ENCODE measurements around the gene DDX56. TPM values are rescaled to one million over a fixed set of nuclear protein-coding genes. Genes with fewer than 3 reads are reported as not detected.

DDX56 gene
- total and polyA plus RNA-seq, 2 of the 13 experiments (the other 11 are each of a cell fraction or from before 2014, with no cell fraction given) = 82.6 to 120 TPM

GRCh38 chr7:44606341-44607140 lies 32.8 kb upstream of the DDX56 start, which contains the start of gene OGDH (continued):
- peak; percentile 91 for TF ChIP-seq ATF2 (CRISPR knock-in tag; IDR thresholded peaks at IDR 0.05)
- TF ChIP-seq ZNF180 (CRISPR knock-in tag; IDR thresholded peaks at IDR 0.05; ENCODE audit: borderline replicate concordance, low read depth) = no peak
- no peak for TF ChIP-seq ZNF136 (CRISPR knock-in tag; IDR thresholded peaks at IDR 0.05; ENCODE audit: low read depth)
- TF ChIP-seq ZNF350 (CRISPR knock-in tag; IDR thresholded peaks at IDR 0.05; ENCODE audit: borderline replicate concordance, low read depth) = peak; percentile 46
- no peak for TF ChIP-seq SATB2 (CRISPR knock-in tag; IDR thresholded peaks at IDR 0.05)
- TF ChIP-seq E2F5 (CRISPR knock-in tag; conservative IDR thresholded peaks at IDR 0.05) = 0 out of 2 replicates have a peak, but pooled peaks have one; percentile 36
- no peak; the same call in 1 of the 2 replicates for TF ChIP-seq ZBTB33 (CRISPR knock-in tag; IDR thresholded peaks at IDR 0.05)
- TF ChIP-seq FOXM1 (CRISPR knock-in tag; IDR thresholded peaks at IDR 0.05) = 0 out of 2 replicates have a peak, but pooled peaks have one; percentile 66
- peak; percentile 69; the same call in 1 of the 2 replicates for TF ChIP-seq ZBTB10 (CRISPR knock-in tag; IDR thresholded peaks at IDR 0.05; ENCODE audit: borderline replicate concordance)
- TF ChIP-seq ATM (IDR thresholded peaks at IDR 0.05; ENCODE audit: borderline replicate concordance) = no peak
- TF ChIP-seq TOE1 (CRISPR knock-in tag; IDR thresholded peaks at IDR 0.05) = no peak
- TF ChIP-seq RFX1 (IDR thresholded peaks at IDR 0.05) = no peak; the same call in 1 of the 2 replicates
- TF ChIP-seq NKX3-1 (CRISPR knock-in tag; IDR thresholded peaks at IDR 0.05) = no peak
- TF ChIP-seq, protein P1, sequence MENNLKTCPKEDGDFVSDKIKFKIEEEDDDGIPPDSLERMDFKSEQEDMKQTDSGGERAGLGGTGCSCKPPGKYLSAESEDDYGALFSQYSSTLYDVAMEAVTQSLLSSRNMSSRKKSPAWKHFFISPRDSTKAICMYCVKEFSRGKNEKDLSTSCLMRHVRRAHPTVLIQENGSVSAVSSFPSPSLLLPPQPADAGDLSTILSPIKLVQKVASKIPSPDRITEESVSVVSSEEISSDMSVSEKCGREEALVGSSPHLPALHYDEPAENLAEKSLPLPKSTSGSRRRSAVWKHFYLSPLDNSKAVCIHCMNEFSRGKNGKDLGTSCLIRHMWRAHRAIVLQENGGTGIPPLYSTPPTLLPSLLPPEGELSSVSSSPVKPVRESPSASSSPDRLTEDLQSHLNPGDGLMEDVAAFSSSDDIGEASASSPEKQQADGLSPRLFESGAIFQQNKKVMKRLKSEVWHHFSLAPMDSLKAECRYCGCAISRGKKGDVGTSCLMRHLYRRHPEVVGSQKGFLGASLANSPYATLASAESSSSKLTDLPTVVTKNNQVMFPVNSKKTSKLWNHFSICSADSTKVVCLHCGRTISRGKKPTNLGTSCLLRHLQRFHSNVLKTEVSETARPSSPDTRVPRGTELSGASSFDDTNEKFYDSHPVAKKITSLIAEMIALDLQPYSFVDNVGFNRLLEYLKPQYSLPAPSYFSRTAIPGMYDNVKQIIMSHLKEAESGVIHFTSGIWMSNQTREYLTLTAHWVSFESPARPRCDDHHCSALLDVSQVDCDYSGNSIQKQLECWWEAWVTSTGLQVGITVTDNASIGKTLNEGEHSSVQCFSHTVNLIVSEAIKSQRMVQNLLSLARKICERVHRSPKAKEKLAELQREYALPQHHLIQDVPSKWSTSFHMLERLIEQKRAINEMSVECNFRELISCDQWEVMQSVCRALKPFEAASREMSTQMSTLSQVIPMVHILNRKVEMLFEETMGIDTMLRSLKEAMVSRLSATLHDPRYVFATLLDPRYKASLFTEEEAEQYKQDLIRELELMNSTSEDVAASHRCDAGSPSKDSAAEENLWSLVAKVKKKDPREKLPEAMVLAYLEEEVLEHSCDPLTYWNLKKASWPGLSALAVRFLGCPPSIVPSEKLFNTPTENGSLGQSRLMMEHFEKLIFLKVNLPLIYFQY (CRISPR knock-in tag; IDR thresholded peaks at IDR 0.05; ENCODE audit: borderline replicate concordance) = no peak
- no peak for TF ChIP-seq FOSL1 (CRISPR knock-in tag; IDR thresholded peaks at IDR 0.05; ENCODE audit: borderline replicate concordance)
- peak; percentile 90 for TF ChIP-seq THAP11 (CRISPR knock-in tag; IDR thresholded peaks at IDR 0.05)
- peak; percentile 91 for TF ChIP-seq POLR2G (IDR thresholded peaks at IDR 0.05; ENCODE audit: low read depth, low read length)
- TF ChIP-seq ZFP82 (CRISPR knock-in tag; IDR thresholded peaks at IDR 0.05; ENCODE audit: borderline replicate concordance) = 0 out of 2 replicates have a peak, but pooled peaks have one; percentile 62

Measured in HepG2 (cell line).